GM18505 (cell line): ENCODE data around the gene MS4A7.
"Not testable (repeated sequence)": the region's sequence is repeated elsewhere in the genome, so short reads cannot be mapped to it uniquely, and the experiment has no call there.

Experiments used
- ATAC-seq: cut with Tn5 transposase; IDR thresholded peaks from one replicate; pipeline ENCODE4 v1.9.1; 2021; ENCODE audit not compliant: unreplicated experiment
- POLR2A ChIP-seq: IDR thresholded peaks from 4 replicates; pipeline ENCODE4 v1.6.1; 2011; ENCODE audit warnings: borderline replicate concordance; ENCODE audit not compliant: insufficient read depth, insufficient read length; ENCODE audit errors: extremely low read depth

MS4A7 gene

DNA sequence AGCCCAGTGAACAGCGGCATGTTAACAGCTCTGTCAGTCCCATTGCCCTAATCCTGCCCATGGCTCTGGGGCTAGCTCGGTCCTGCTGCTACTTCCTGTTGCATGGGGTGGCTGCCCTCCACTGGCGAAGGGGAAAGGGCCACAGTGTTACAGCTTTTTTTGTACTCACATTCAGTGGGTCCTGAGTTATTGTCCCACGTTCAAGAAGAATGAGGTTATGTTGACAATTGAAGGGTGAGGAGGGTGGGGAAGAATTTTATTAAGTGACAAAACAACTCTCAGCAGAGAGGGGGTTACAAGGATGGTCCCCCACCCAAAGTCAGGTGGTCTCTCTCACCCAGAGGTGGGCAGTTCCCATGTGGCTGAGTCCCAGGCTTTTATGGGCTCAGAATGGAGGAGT, 17.7 kb upstream of the MS4A7 start:
- no peak for ATAC-seq
- no peak for TF ChIP-seq POLR2A

- no peak for ATAC-seq
- no peak for TF ChIP-seq POLR2A
Observed at GRCh38 chr11:60362241-60362640, 16.1 kb upstream of the MS4A7 start.

DNA sequence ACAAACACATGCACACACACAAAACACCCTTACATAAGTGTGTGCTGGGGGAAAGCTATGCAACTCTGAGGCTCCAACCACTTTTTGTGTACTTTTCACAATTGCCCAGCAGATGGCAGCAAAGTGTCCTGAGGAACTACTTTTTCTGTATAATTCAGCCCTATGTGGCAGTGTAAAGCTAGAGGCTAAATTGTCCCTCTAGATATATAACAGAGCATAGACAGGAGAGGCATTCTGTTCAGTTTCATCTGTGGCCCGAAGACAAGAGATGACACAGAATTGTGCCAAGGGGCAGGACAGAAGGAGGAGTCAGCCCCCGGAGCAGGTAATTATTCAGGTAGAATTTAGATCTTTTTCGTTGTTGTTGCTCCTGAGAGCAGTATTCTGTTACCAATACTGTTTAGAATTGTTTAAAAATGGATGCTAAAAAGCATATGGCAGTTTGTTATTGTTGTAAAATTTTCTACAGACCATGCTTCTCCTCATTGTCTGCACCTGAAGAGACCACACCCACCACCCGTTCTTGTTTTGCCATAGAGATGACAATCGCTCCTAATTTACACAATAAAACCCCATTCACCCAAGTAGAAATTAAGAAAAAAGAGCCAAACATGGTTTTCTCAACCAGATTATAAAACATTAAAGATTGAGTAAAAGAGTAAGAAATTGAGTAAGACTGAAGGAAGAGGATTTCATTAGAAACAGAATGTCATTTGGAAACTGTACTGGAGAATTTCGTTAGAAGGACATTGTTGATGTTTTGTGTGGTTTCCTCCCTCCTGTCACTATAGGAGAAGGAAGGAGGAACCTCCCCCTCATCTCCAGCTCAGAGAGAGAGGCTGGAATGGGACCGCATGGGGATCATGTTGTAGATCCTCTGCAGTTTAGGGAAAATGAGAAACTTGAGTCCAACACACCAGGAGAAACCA, 14.5 kb upstream of the MS4A7 start:
- no peak for TF ChIP-seq POLR2A
- peak; percentile 65 for ATAC-seq

DNA sequence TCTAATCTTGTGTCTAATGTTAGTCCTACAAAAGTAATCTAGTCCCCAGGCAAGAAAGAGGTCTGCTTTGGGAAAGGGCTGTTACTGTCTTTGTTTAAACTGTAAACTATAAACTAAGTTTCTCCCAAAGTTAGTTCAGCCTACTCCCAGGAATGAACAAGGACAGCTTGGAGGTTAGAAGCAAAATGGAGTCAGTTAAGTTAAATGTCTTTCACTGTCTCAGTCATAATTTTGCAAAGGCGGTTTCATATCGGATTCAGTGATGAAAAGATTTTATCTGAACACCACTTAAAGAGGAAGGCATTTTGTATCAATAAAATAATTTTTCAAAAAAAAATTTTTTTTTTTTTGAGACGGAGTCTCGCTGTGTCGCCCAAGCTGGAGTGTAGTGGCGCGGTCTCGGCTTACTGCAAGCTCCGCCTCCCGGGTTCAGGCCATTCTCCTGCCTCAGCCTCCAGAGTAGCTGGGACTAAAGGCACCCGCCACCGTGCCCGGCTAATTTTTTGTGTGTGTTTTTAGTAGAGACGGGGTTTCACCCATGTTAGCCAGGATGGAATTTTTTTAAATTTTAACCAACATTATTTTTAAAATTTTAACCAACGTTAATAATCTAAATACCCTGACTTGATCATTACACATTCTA, 11.9 kb upstream of the MS4A7 start:
- not testable (repeated sequence) for ATAC-seq

DNA sequence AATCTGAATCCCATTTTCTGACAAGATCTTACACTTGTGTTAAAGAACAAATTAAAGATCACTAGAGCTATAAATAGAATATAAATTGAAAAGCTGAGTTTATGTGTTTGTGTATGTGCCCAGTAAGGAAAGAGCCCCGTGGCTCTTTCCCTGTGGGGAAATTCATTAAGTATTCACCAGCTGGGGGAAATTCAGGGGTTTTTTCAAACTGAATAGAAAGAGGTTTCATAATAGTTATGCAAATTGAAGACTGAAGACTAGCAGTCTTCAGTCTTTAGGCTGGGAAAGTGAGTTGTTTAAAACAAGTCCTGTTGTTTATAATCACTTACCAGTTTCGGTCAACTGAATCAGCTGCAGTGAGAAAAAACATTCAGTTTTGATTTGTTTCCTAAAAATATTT, 11.3 kb upstream of the MS4A7 start:
- no peak for TF ChIP-seq POLR2A
- peak; percentile 69 for ATAC-seq

GRCh38 chr11:60367896-60368295, 10.4 kb upstream of the MS4A7 start:
- no peak for TF ChIP-seq POLR2A
- no peak for ATAC-seq

DNA sequence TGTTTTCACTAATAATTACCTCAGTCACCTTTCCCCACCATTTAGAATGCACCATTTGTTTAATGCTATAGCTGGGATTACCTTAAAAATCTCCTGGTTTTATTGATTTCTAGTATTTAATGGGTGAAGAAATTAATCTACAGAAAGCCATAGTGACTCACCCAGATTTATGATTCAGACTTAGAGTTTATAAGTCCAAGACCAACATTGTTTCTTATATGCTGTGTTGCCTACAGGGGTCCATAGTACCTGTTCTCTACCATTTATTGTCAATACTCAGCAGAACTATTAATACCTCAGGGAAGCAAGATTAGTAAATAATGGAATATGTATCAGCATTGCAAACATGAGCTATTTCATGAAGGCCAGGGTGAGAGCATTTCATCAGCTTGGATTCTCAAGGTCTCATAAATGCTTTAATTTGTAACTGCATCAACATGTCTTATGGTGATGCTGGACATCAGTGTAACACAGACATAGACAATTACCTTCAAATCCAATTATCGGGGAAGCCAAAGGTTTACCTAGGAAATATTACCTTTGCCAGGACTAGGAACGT, 8.0 kb upstream of the MS4A7 start:
- TF ChIP-seq POLR2A = no peak
- no peak for ATAC-seq

DNA sequence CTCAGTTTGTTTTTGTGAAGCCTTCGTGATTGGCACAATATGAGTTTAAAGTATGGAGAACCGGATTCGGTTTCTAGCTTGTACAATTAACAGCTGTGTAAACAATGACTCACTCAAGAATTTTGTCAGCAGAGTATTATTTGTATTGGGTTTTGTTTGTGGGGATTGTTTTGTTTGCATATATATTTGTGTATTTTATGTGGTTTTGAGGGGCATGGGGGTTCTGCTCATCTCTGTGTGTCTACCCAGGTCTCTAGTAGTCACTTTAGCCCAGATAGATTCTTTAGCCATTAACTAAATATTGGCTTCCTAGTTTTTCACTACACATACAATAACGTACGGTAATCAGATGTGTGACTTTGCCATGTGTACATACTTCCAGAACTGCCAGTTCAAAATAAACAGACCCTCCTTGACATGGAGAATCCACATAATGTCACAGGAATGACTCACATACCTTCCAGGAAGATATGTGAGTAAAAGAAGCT, 7.5 kb upstream of the MS4A7 start:
- no peak for ATAC-seq
- no peak for TF ChIP-seq POLR2A

DNA sequence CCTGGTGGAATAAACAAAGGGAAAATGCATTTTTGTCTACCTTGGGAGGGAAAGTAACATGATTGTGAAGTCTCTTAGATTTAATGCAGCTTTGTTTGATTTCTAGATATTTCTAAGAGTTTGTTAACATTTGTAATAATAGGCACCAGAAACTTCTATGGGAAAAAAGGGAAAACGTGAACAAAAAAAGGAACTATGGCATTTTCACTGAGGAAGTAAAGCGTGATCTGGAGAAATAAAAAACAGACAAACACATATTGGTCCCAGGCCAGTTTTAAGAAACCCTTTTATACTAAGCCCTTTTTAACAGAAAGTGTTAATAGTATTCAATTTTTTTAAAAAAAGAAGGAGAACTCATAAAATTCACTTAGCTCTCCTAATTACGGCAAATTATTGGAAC, 6.9 kb upstream of the MS4A7 start:
- no peak for TF ChIP-seq POLR2A
- no peak for ATAC-seq

DNA sequence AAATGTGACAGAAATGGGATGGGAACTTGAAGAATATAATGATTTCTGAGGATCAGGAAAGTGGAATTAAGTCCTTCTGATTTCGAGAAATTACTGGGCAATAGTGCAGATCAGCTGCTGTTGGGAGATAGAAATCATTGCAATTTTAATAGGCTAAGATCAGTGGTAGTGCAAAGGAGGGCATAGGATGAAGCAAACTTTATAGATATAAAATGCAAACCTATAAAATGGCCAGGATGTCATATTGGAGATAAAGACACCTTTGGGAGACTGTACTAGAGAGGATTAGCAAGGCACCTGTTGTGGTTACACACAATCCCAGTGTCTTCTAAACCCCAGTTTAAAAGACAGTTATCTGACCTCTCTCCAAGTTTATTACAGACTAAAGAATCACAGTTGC, 6.5 kb upstream of the MS4A7 start:
- TF ChIP-seq POLR2A = no peak
- no peak for ATAC-seq

GRCh38 chr11:60372767-60373166, 5.6 kb upstream of the MS4A7 start:
- ATAC-seq = no peak
- TF ChIP-seq POLR2A = no peak

GRCh38 chr11:60375316-60375715, 3.0 kb upstream of the MS4A7 start:
- TF ChIP-seq POLR2A = no peak
- no peak for ATAC-seq

- ATAC-seq = no peak
- TF ChIP-seq POLR2A = no peak
Observed at GRCh38 chr11:60376601-60377000, 1.7 kb upstream of the MS4A7 start.
